Smooth muscle cell of trachea (primary cell): ENCODE data around the gene GALK1. TPM values are rescaled to one million over a fixed set of nuclear protein-coding genes. Genes with fewer than 3 reads are reported as not detected.

Experiments used
- total RNA-seq: library from RNA; depleted of rRNA; stranded (reverse); fragments of >200 nt; gene quantifications from 2 replicates; pipeline ENCODE4 v1.2.1, GENCODE V29; 2014

GALK1 gene
- total RNA-seq = 52.1 and 58.6 TPM in 2 replicates

DNA sequence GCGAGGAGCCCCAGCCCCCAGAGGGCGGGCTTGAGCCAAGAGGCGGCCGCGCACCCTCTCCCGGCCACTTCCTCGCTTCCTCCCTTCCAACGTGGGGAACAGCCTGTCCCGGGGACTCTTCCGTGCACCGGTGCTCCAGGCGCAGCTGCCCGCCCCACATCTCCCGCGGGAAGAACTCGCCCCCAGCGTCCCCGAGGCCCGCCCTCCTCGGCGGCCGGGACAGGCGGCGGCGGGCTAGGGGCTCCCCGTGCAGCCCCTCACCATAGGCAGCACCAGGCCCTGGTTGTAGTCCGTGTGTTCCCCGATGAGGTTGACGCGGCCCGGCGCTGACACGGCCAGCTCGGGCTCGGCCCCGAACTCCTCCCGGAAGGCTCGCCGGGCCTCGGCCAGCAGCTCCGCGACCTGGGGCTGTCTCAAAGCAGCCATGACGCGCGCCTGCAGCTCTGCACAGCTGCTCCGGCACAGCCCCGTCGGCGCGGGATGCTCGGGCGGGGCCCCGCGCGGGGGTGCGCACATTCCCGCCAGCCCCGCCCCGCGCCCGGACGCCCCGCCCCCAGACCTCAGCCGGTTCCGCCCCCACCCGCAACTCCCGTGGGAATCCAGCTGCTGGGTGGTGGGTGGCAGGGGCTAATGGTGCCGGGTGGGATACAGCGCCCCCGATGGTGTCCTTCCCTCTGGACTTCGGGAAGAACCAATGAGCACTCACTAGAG is at the start of gene GALK1:
Gene GALK1, minus strand, starts transcription at position 482 of the 711 bp plus-strand sequence. Its CDS starts 56 bp downstream, at position 426.

DNA sequence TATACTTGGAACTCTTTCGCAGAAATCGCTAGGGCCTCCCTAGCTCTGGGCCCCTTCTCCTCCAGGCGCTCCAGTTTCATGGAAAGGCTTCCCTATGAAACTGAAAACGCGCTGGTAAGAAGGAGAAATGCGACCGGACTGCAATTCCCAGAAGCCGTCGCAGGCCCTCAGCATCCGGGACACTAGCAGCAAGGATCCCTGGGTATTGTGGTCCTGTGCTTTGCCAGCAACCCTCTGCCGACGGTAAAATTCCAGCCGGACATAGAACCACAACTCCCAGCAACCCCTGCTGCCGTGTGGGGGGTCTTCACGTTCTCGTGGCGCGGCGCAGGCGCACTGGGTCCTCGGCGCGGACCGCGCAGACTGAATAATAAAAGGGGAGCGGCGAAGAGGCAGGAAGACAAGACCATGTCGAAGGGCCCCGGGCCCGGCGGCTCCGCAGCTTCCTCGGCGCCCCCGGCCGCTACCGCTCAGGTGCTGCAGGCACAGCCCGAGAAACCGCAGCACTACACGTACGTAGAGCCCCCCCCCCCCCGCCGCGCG is 19.6 kb upstream of the GALK1 start, which contains the start of gene UNK:
Gene UNK, plus strand, starts transcription at position 334 of the 543 bp plus-strand sequence. Its CDS starts 75 bp downstream, at position 409.

DNA sequence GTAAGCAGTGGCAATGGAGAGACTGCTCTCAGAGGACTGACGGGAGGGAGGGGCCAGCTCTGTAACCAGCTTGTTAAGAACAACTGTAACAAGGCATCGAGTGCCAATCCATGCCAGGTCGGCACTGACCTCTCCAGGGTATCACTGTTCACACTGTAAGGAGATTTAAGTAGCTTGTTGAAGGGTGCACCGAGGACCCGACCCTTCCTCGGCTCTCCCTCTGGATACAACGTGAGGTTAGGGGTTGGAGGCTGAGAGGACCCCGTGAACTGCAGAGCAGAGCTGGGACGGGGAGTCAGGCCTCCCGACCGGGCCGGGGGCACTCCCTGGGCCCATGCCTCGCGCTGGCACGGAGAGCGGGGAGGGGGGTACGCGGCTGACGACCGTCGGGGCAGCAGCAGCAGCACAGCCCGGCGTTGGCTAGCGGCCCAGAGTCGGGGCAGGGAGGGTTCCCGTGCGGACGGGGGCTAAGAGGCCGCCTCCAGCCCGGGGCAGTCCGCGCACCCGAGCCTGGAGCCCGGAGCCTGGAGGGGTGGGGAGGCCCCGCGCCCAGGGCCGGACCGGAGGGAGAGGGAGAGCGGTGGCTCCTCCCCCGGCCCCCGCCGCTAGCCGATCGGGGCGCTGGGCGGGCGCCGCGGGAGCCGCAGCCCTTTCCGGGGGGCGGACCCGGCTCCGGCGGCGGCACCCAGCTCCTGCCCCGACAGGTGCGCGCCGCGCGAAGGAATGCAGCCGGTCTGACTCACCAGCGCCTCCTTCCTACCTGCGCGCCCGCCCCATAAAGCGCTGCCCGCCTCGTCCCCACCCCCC is 44.1 kb downstream of the GALK1 start, which contains the start of gene ITGB4:
Gene ITGB4, plus strand, starts transcription at position 804 of the 807 bp plus-strand sequence. CDS start 3,245 bp downstream, outside the sequence.

Other genes starting within 250 kb of the GALK1 start
- gene CASKIN2, start 249.7 kb downstream of the GALK1 start, total RNA-seq = 7.1 and 8.0 TPM in 2 replicates
- gene TSEN54, start 248.7 kb downstream of the GALK1 start, total RNA-seq = 7.4 and 11.1 TPM in 2 replicates
- gene LLGL2, start 239.5 kb downstream of the GALK1 start, total RNA-seq = 0.15 and 1.3 TPM in 2 replicates
- 4.1 and 6.1 TPM in 2 replicates for gene MYO15B, start 177.4 kb downstream of the GALK1 start, total RNA-seq
- 0.29 TPM in 1 of 2 replicates, not detected in the other for gene SMIM5, start 131.8 kb downstream of the GALK1 start, total RNA-seq
- 24.0 and 34.1 TPM in 2 replicates for gene RECQL5, start 98.0 kb downstream of the GALK1 start, total RNA-seq
- gene SAP30BP, start 97.9 kb downstream of the GALK1 start, total RNA-seq = 60.5 and 69.4 TPM in 2 replicates
- gene ITGB4, start 43.7 kb downstream of the GALK1 start, total RNA-seq = 0.50 and 4.2 TPM in 2 replicates
- gene UNK, start 19.6 kb upstream of the GALK1 start, total RNA-seq = 19.0 and 21.5 TPM in 2 replicates
- gene UNC13D, start 79.2 kb upstream of the GALK1 start, total RNA-seq = 2.3 and 2.8 TPM in 2 replicates
- 32.1 and 45.0 TPM in 2 replicates for gene WBP2, start 90.1 kb upstream of the GALK1 start, total RNA-seq
- gene TRIM47, start 113.4 kb upstream of the GALK1 start, total RNA-seq = 6.4 and 33.7 TPM in 2 replicates
- 13.4 and 30.8 TPM in 2 replicates for gene TRIM65, start 131.8 kb upstream of the GALK1 start, total RNA-seq
- gene MRPL38, start 139.7 kb upstream of the GALK1 start, total RNA-seq = 40.3 and 42.3 TPM in 2 replicates
- gene FBF1, start 175.8 kb upstream of the GALK1 start, total RNA-seq = 13.2 and 18.2 TPM in 2 replicates
- 54.4 and 59.4 TPM in 2 replicates for gene ACOX1, start 214.0 kb upstream of the GALK1 start, total RNA-seq
- gene TEN1, start 214.0 kb upstream of the GALK1 start, total RNA-seq = 14.1 and 14.5 TPM in 2 replicates
- 1.3 and 1.9 TPM in 2 replicates for gene CDK3, start 235.7 kb upstream of the GALK1 start, total RNA-seq